A549 treated with Mapracorat at 1 μM for 4 hours (cell line): ENCODE measurements around the gene PIEZO1. TPM values are rescaled to one million over a fixed set of nuclear protein-coding genes. Genes with fewer than 3 reads are reported as not detected.

ENCODE experiments used
- total RNA-seq: library from RNA; stranded (reverse); fragments of 200-300 nt; extraction: Qiagen RNA extraction; gene quantifications from 5 replicates; pipeline ENCODE4 v1.2.3, GENCODE V29; 2022

The PIEZO1 gene
- 101 to 154 TPM (median 139 TPM) in 5 replicates for total RNA-seq

GRCh38 chr16:88785106-88785924, at the start of gene PIEZO1:
Gene PIEZO1, minus strand, starts transcription at chr16:88785220. Its CDS starts 256 bp downstream, at chr16:88784964.

GRCh38 chr16:88811769-88812512, 26.9 kb upstream of the PIEZO1 start, which contains the start of gene APRT:
Gene APRT, minus strand, starts transcription at chr16:88811928. Its CDS starts 29 bp downstream, at chr16:88811899.

GRCh38 chr16:88803264-88803987, 18.4 kb upstream of the PIEZO1 start, which contains the start of gene CDT1:
Gene CDT1, plus strand, starts transcription at chr16:88803789. Its CDS starts 43 bp downstream, at chr16:88803832.

GRCh38 chr16:88706229-88706964, 78.6 kb downstream of the PIEZO1 start, which contains the start of the genes CTU2 and RNF166:
Gene CTU2, plus strand, starts transcription at chr16:88706503. Its CDS starts 28 bp downstream, at chr16:88706531.
Gene RNF166, minus strand, starts transcription at chr16:88706408. Its CDS starts 83 bp downstream, at chr16:88706325.

GRCh38 chr16:88686439-88687253, 98.4 kb downstream of the PIEZO1 start, which contains the start of gene SNAI3:
Gene SNAI3, minus strand, starts transcription at chr16:88686507. Its CDS starts 101 bp downstream, at chr16:88686406.

Other genes starting within 250 kb of the PIEZO1 start
- gene ZC3H18, start 214.8 kb downstream of the PIEZO1 start, total RNA-seq = 45.1 to 52.5 TPM (median 51.5 TPM) in 5 replicates
- 0.13 TPM in 1 of 5 replicates, not detected in the others for gene IL17C, start 146.6 kb downstream of the PIEZO1 start, total RNA-seq
- gene CYBA, start 134.2 kb downstream of the PIEZO1 start, total RNA-seq = 229 to 328 TPM (median 298 TPM) in 5 replicates
- gene MVD, start 122.1 kb downstream of the PIEZO1 start, total RNA-seq = 14.9 to 24.1 TPM (median 23.4 TPM) in 5 replicates
- gene SNAI3, start 98.7 kb downstream of the PIEZO1 start, total RNA-seq = 0.07 to 0.23 TPM (median 0.16 TPM) in 5 replicates
- gene RNF166, start 78.8 kb downstream of the PIEZO1 start, total RNA-seq = 11.8 to 20.1 TPM (median 16.7 TPM) in 5 replicates
- 22.5 to 35.2 TPM (median 34.2 TPM) in 5 replicates for gene CTU2, start 78.7 kb downstream of the PIEZO1 start, total RNA-seq
- gene CDT1, start 18.6 kb upstream of the PIEZO1 start, total RNA-seq = 24.3 to 34.5 TPM (median 31.0 TPM) in 5 replicates
- gene APRT, start 26.7 kb upstream of the PIEZO1 start, total RNA-seq = 318 to 449 TPM (median 401 TPM) in 5 replicates
- 34.7 to 47.1 TPM (median 46.9 TPM) in 5 replicates for gene GALNS, start 71.7 kb upstream of the PIEZO1 start, total RNA-seq
- gene TRAPPC2L, start 71.9 kb upstream of the PIEZO1 start, total RNA-seq = 93.2 to 131 TPM (median 108 TPM) in 5 replicates
- not detected in 5 replicates for gene PABPN1L, start 81.4 kb upstream of the PIEZO1 start, total RNA-seq
- 0.40 to 0.86 TPM (median 0.63 TPM) in 5 replicates for gene CBFA2T3, start 192.0 kb upstream of the PIEZO1 start, total RNA-seq